Trophoblast cell (in vitro differentiated cells and primary cell): ENCODE measurements around the gene CDSN.

Experiments used
- DNase-seq, 2 donors: peaks; one replicate each; pipeline ENCODE4 v3.0.0-alpha.2; 2016
- H2AFZ ChIP-seq: 2 replicates; pipeline ENCODE4 v1.6.1; 2013; ENCODE audit warnings: low read length, moderate library complexity, mild to moderate bottlenecking; ENCODE audit not compliant: insufficient read depth, poor library complexity
- H2AK5ac ChIP-seq: 2 replicates; pipeline ENCODE4 v1.6.1; 2013; ENCODE audit warnings: mild to moderate bottlenecking, low read length
- H2BK120ac ChIP-seq: 2 replicates; pipeline ENCODE4 v1.6.1; 2013; ENCODE audit warnings: low read length, mild to moderate bottlenecking, moderate library complexity; ENCODE audit not compliant: insufficient read depth, poor library complexity
- H2BK12ac ChIP-seq: 2 replicates; pipeline ENCODE4 v1.6.1; 2013; ENCODE audit warnings: mild to moderate bottlenecking, low read length, moderate library complexity
- H2BK5ac ChIP-seq: 2 replicates; pipeline ENCODE4 v1.6.1; 2013; ENCODE audit warnings: low read length, low read depth, moderate library complexity, mild to moderate bottlenecking; ENCODE audit not compliant: poor library complexity
- H3K14ac ChIP-seq: 2 replicates; pipeline ENCODE4 v1.6.1; 2013; ENCODE audit warnings: mild to moderate bottlenecking, low read length
- H3K18ac ChIP-seq: 2 replicates; pipeline ENCODE4 v1.6.1; 2013; ENCODE audit warnings: mild to moderate bottlenecking, low read length
- H3K23ac ChIP-seq: 2 replicates; pipeline ENCODE4 v1.6.1; 2013; ENCODE audit warnings: low read length
- H3K27ac ChIP-seq: 2 replicates; pipeline ENCODE4 v1.5.1; 2013; ENCODE audit warnings: low read depth, mild to moderate bottlenecking, inconsistent platforms, low read length, moderate library complexity
- H3K27me3 ChIP-seq: 2 replicates; pipeline ENCODE4 v1.6.1; 2013; ENCODE audit warnings: inconsistent platforms, mild to moderate bottlenecking, low read length, moderate library complexity; ENCODE audit not compliant: insufficient read depth
- H3K36me3 ChIP-seq, 2 experiments: 1 replicate in 1 of 2; 2 replicates in 1 of 2; pipeline ENCODE4 v1.6.1; 2013; ENCODE audit warnings: low read length in 2 of 2, mild to moderate bottlenecking in 2 of 2, moderate library complexity in 1 of 2; ENCODE audit not compliant: insufficient read depth in 2 of 2, control insufficient read depth in 1 of 2
- H3K4ac ChIP-seq: 2 replicates; pipeline ENCODE4 v1.6.1; 2013; ENCODE audit warnings: low read depth, mild to moderate bottlenecking, low read length, moderate library complexity
- H3K4me1 ChIP-seq, 2 experiments: 1 replicate in 1 of 2; 2 replicates in 1 of 2; pipeline ENCODE4 v1.6.1; 2013; ENCODE audit warnings: low read length in 2 of 2, mild to moderate bottlenecking in 2 of 2, moderate library complexity in 1 of 2; ENCODE audit not compliant: insufficient read depth in 2 of 2, control insufficient read depth in 1 of 2
- H3K4me2 ChIP-seq: 2 replicates; pipeline ENCODE4 v1.6.1; 2013; ENCODE audit warnings: inconsistent platforms, mild to moderate bottlenecking, low read length, moderate library complexity
- H3K4me3 ChIP-seq: 2 replicates; pipeline ENCODE4 v1.5.1; 2013; ENCODE audit warnings: mild to moderate bottlenecking, low read depth, low read length, inconsistent platforms
- H3K79me1 ChIP-seq: one replicate; pipeline ENCODE4 v1.6.1; 2013; ENCODE audit warnings: low read length
- H3K79me2 ChIP-seq: 2 replicates; pipeline ENCODE4 v1.6.1; 2013; ENCODE audit warnings: low read length, mild to moderate bottlenecking; ENCODE audit not compliant: control insufficient read depth, insufficient read depth, poor library complexity
- H3K9ac ChIP-seq: 2 replicates; pipeline ENCODE4 v1.6.1; 2013; ENCODE audit warnings: mild to moderate bottlenecking, low read length
- H3K9me3 ChIP-seq: 2 replicates; pipeline ENCODE4 v1.6.1; 2013; ENCODE audit warnings: low read depth, mild to moderate bottlenecking, control low read depth, inconsistent platforms, low read length; ENCODE audit not compliant: insufficient read depth
- H4K12ac ChIP-seq: 2 replicates; pipeline ENCODE4 v1.6.1; 2013; ENCODE audit warnings: low read depth, mild to moderate bottlenecking, low read length, moderate library complexity
- H4K8ac ChIP-seq: 2 replicates; pipeline ENCODE4 v1.6.1; 2013; ENCODE audit warnings: low read depth, mild to moderate bottlenecking, low read length, moderate library complexity
- H4K91ac ChIP-seq: one replicate; pipeline ENCODE4 v1.6.1; 2013; ENCODE audit warnings: low read depth, mild to moderate bottlenecking, low read length, moderate library complexity
- WGBS: extraction: QIAGEN DNeasy Blood & Tissue Kit; methylation state at CpG from one replicate; pipeline ENCODE4 v1.1.7; 2013; ENCODE audit warnings: missing lambda C conversion rate; ENCODE audit not compliant: insufficient read length, insufficient coverage; ENCODE audit errors: extremely low coverage; 5-methylcytosine and 5-hydroxymethylcytosine counted together

The CDSN gene

GRCh38 chr6:31110825-31111582, 9.2 kb downstream of the CDSN start:
- H3K4me2 ChIP-seq: no peak overlapping the region
- H2AFZ ChIP-seq: no peak overlapping the region
- H3K9me3 ChIP-seq: no peaks in the 10 kb centered on the region
- no peak overlapping the region for H3K18ac ChIP-seq
- H4K91ac ChIP-seq: no peak overlapping the region
- WGBS: no CpG with 5 or more reads among the region's 11 CpGs
- no peak overlapping the region for H2BK12ac ChIP-seq
- no peak overlapping the region for H4K8ac ChIP-seq
- no peak overlapping the region for H3K4me3 ChIP-seq
- no peak overlapping the region for H3K4ac ChIP-seq
- no peak overlapping the region for H2AK5ac ChIP-seq
- no peak for DNase-seq
- H3K27me3 ChIP-seq: no peaks in the 10 kb centered on the region
- H3K36me3 ChIP-seq: no peaks in the 10 kb centered on the region
- no peak overlapping the region for H3K27ac ChIP-seq
- no peak overlapping the region for H2BK5ac ChIP-seq
- H3K79me1 ChIP-seq: no peaks in the 10 kb centered on the region
- no peak overlapping the region for H3K23ac ChIP-seq
- no peak overlapping the region for H3K9ac ChIP-seq
- no peak overlapping the region for H2BK120ac ChIP-seq
- no peaks in the 10 kb centered on the region for H3K79me2 ChIP-seq
- H3K14ac ChIP-seq: no peak overlapping the region
- H4K12ac ChIP-seq: no peak overlapping the region
- H3K4me1 ChIP-seq: peaks cover 9 to 14% of the 10 kb centered on the region in 2 experiments

GRCh38 chr6:31107052-31107451, 13.2 kb downstream of the CDSN start:
- no peak for DNase-seq
- Histone ChIP-seq H3K4me1 (no peaks in the 10 kb centered on the region), H3K4ac (no peak overlapping the region), H4K8ac (no peak overlapping the region), H2BK5ac (no peak overlapping the region), H2AFZ (no peak overlapping the region), H3K23ac (no peak overlapping the region), H3K79me1 (no peaks in the 10 kb centered on the region), H4K12ac (no peak overlapping the region), H3K36me3 (no peaks in the 10 kb centered on the region), H3K9me3 (no peaks in the 10 kb centered on the region), H2BK120ac (no peak overlapping the region), H3K4me3 (no peak overlapping the region), H3K14ac (no peak overlapping the region), H3K79me2 (no peaks in the 10 kb centered on the region), H2BK12ac (no peak overlapping the region), H2AK5ac (no peak overlapping the region), H3K18ac (no peak overlapping the region), H3K27ac (no peak overlapping the region), H3K4me2 (no peak overlapping the region), H3K27me3 (no peaks in the 10 kb centered on the region), H3K9ac (no peak overlapping the region), H4K91ac (no peak overlapping the region)
- WGBS: no CpG with 5 or more reads among the region's 4 CpGs

GRCh38 chr6:31103136-31103535, 17.1 kb downstream of the CDSN start:
- H3K23ac ChIP-seq: no peak overlapping the region
- H3K4me2 ChIP-seq: no peak overlapping the region
- H3K4ac ChIP-seq: no peak overlapping the region
- no peak overlapping the region for H3K9ac ChIP-seq
- WGBS: no CpG with 5 or more reads among the region's 2 CpGs
- no peaks in the 10 kb centered on the region for H3K9me3 ChIP-seq
- H3K79me1 ChIP-seq: no peaks in the 10 kb centered on the region
- H2BK120ac ChIP-seq: no peak overlapping the region
- no peak overlapping the region for H2AK5ac ChIP-seq
- no peak overlapping the region for H2BK12ac ChIP-seq
- no peak overlapping the region for H4K91ac ChIP-seq
- H3K36me3 ChIP-seq: no peaks in the 10 kb centered on the region
- H3K79me2 ChIP-seq: no peaks in the 10 kb centered on the region
- H2BK5ac ChIP-seq: no peak overlapping the region
- H3K27me3 ChIP-seq: no peaks in the 10 kb centered on the region
- H3K14ac ChIP-seq: no peak overlapping the region
- no peak overlapping the region for H3K4me3 ChIP-seq
- DNase-seq: no peak
- H3K27ac ChIP-seq: no peak overlapping the region
- no peaks in the 10 kb centered on the region for H3K4me1 ChIP-seq
- no peak overlapping the region for H2AFZ ChIP-seq
- no peak overlapping the region for H4K8ac ChIP-seq
- no peak overlapping the region for H4K12ac ChIP-seq
- no peak overlapping the region for H3K18ac ChIP-seq

GRCh38 chr6:31098449-31098938, 21.8 kb downstream of the CDSN start:
- no CpG with 5 or more reads among the region's 4 CpGs for WGBS
- Histone ChIP-seq H3K4ac (no peak overlapping the region), H2BK120ac (no peak overlapping the region), H3K27me3 (no peaks in the 10 kb centered on the region), H3K4me3 (no peak overlapping the region), H3K23ac (no peak overlapping the region), H3K9ac (no peak overlapping the region), H3K4me1 (no peaks in the 10 kb centered on the region), H3K27ac (no peak overlapping the region), H2AFZ (no peak overlapping the region), H3K4me2 (no peak overlapping the region), H3K79me2 (no peaks in the 10 kb centered on the region), H3K18ac (no peak overlapping the region), H2AK5ac (no peak overlapping the region), H3K79me1 (no peaks in the 10 kb centered on the region), H4K8ac (no peak overlapping the region), H2BK12ac (no peak overlapping the region), H4K12ac (no peak overlapping the region), H4K91ac (no peak overlapping the region), H3K9me3 (no peaks in the 10 kb centered on the region), H3K14ac (no peak overlapping the region), H2BK5ac (no peak overlapping the region), H3K36me3 (no peaks in the 10 kb centered on the region)
- DNase-seq: no peak
